Stimulated activated CD8-positive, alpha-beta memory T cell treated with anti-CD3 and anti-CD28 coated beads, Interleukin-7, amount 100 ng/mL, for 4 hours (primary cell): ENCODE measurements around the gene TCF7L2.

Experiments used
- DNase-seq, 2 donors: peaks; one replicate each; pipeline ENCODE4 v3.0.0-alpha.2; 2020; ENCODE audit warnings: low read depth in 2 of 2

Gene TCF7L2

GRCh38 chr10:113140143-113141011 lies 190.3 kb downstream of the TCF7L2 start:
- DNase-seq = no peak

GRCh38 chr10:113142601-113143362 lies 192.7 kb downstream of the TCF7L2 start:
- DNase-seq = no peak

- DNase-seq = no peak
These were observed 194.5 kb downstream of the TCF7L2 start for GRCh38 chr10:113144576-113144975.

GRCh38 chr10:113148071-113148825 lies 198.2 kb downstream of the TCF7L2 start:
- DNase-seq = no peak

GRCh38 chr10:113148901-113149300 lies 198.9 kb downstream of the TCF7L2 start:
- DNase-seq = no peak

GRCh38 chr10:113149626-113150025 lies 199.6 kb downstream of the TCF7L2 start:
- DNase-seq = no peak

- DNase-seq = no peak
These were observed 201.2 kb downstream of the TCF7L2 start for GRCh38 chr10:113151190-113151666.

- DNase-seq = no peak
These were observed 203.6 kb downstream of the TCF7L2 start for GRCh38 chr10:113153493-113154102.

GRCh38 chr10:113157441-113157840 lies 207.4 kb downstream of the TCF7L2 start:
- no peak for DNase-seq

- no peak for DNase-seq
These were observed 208.1 kb downstream of the TCF7L2 start for GRCh38 chr10:113158183-113158582.

GRCh38 chr10:113159563-113159962 lies 209.5 kb downstream of the TCF7L2 start:
- DNase-seq = no peak

- no peak for DNase-seq
These were observed 210.6 kb downstream of the TCF7L2 start for GRCh38 chr10:113160641-113161040.

- no peak for DNase-seq
These were observed 211.0 kb downstream of the TCF7L2 start for GRCh38 chr10:113161066-113161465.

- no peak for DNase-seq
These were observed 212.9 kb downstream of the TCF7L2 start for GRCh38 chr10:113162960-113163359.

- DNase-seq = no peak
These were observed 215.6 kb downstream of the TCF7L2 start for GRCh38 chr10:113165673-113166072.

GRCh38 chr10:113167702-113168101 lies 217.7 kb downstream of the TCF7L2 start:
- no peak for DNase-seq

GRCh38 chr10:113168584-113168983 lies 218.5 kb downstream of the TCF7L2 start:
- no peak for DNase-seq

- DNase-seq = no peak
These were observed 219.1 kb downstream of the TCF7L2 start for GRCh38 chr10:113169111-113169510.

- no peak for DNase-seq
These were observed 219.9 kb downstream of the TCF7L2 start for GRCh38 chr10:113169853-113170460.

- DNase-seq = no peak
These were observed 221.6 kb downstream of the TCF7L2 start for GRCh38 chr10:113171662-113172061.

GRCh38 chr10:113175176-113175575 lies 225.1 kb downstream of the TCF7L2 start:
- no peak for DNase-seq
